B cell (primary cell): ENCODE measurements around the gene LRRC43. TPM values are rescaled to one million over a fixed set of nuclear protein-coding genes. Genes with fewer than 3 reads are reported as not detected.

Experiments
- ATAC-seq: fragments of 200-7000 bp; cut with Tn5 transposase; one replicate; pipeline ENCODE4 v1.10.0; 2021; ENCODE audit warnings: low read depth, mild to moderate bottlenecking, moderate number of reproducible peaks, moderate library complexity
- CTCF ChIA-PET: fragments of 350-600 bp; sonication (Branson Sonifier 250); formaldehyde crosslinking; loops from one replicate; lab custom pipeline; 2021; ENCODE audit warnings: antibody characterized with exemption, inconsistent platforms; lab: Charles Lee
- POLR2A ChIA-PET: fragments of 350-600 bp; sonication (Branson Sonifier 250); formaldehyde crosslinking; loops from one replicate; lab custom pipeline; 2021; ENCODE audit warnings: antibody characterized with exemption; lab: Charles Lee
- DNase-seq: peaks from one replicate; pipeline ENCODE4 v3.0.0; 2013
- H2AFZ ChIP-seq: 2 replicates; pipeline ENCODE4 v1.6.1; 2012; ENCODE audit warnings: mild to moderate bottlenecking, low read depth, low read length; ENCODE audit not compliant: insufficient read depth, poor library complexity, severe bottlenecking
- H3K27ac ChIP-seq, 2 donors: 1 replicate in 1 of 2; 2 replicates in 1 of 2; pipeline ENCODE4 v1.5.1; 2012 to 2013; ENCODE audit warnings: low read length in 2 of 2, mild to moderate bottlenecking in 2 of 2, moderate library complexity in 1 of 2
- H3K27me3 ChIP-seq, 4 experiments: fragments of 200-600 bp in 1 of 4; sonication (generic) in 1 of 4; replicated peaks in 1 of 4; 1 replicate in 2 of 4; 2 replicates in 2 of 4; pipeline versions ENCODE4 v1.6.1 to v1.7.0; 2013 to 2016; ENCODE audit warnings: low read length in 3 of 4, mild to moderate bottlenecking in 2 of 4, mixed read lengths in 1 of 4, moderate library complexity in 1 of 4; ENCODE audit not compliant: insufficient read depth in 4 of 4, control insufficient read depth in 3 of 4; ENCODE audit errors: control extremely low read depth in 1 of 4
- H3K36me3 ChIP-seq, 2 experiments: replicated peaks in 1 of 2; 1 replicate in 1 of 2; 2 replicates in 1 of 2; pipeline versions ENCODE4 v1.6.1 to v1.7.1; 2013; ENCODE audit warnings: low read length in 1 of 2; ENCODE audit not compliant: insufficient read depth in 2 of 2, control insufficient read depth in 1 of 2; ENCODE audit errors: control extremely low read depth in 1 of 2, extremely low read depth in 1 of 2
- H3K4me1 ChIP-seq, 2 donors: fragments of 200-600 bp in 1 of 2; sonication (generic) in 1 of 2; 1 replicate in 1 of 2; 2 replicates in 1 of 2; pipeline versions ENCODE4 v1.5.1 to v1.6.1; 2013 to 2017; ENCODE audit warnings: low read length in 2 of 2; ENCODE audit not compliant: control insufficient read depth in 2 of 2, insufficient read depth in 2 of 2
- H3K4me2 ChIP-seq: replicated peaks from 2 replicates; pipeline ENCODE3; 2012; ENCODE audit warnings: mild to moderate bottlenecking, low read depth, low read length; ENCODE audit not compliant: poor library complexity, severe bottlenecking
- H3K4me3 ChIP-seq, 5 experiments: fragments of 200-600 bp in 1 of 5; sonication (generic) in 1 of 5; 1 replicate in 3 of 5; 2 replicates in 2 of 5; pipeline versions ENCODE4 v1.5.1 to v1.7.0; 2011 to 2016; ENCODE audit warnings: low read length in 4 of 5, mild to moderate bottlenecking in 4 of 5, low read depth in 2 of 5, control low read depth in 1 of 5, moderate library complexity in 1 of 5; ENCODE audit not compliant: insufficient read depth in 1 of 5; ENCODE audit errors: control extremely low read depth in 1 of 5, extremely low read depth in 1 of 5
- H3K79me2 ChIP-seq: fragments of 200-600 bp; sonication (generic); one replicate; pipeline ENCODE4 v1.6.0; 2016; ENCODE audit warnings: low read length; ENCODE audit not compliant: control insufficient read depth, insufficient read depth
- H3K9ac ChIP-seq: fragments of 200-600 bp; sonication (generic); 2 replicates; pipeline ENCODE4 v1.6.1; 2017; ENCODE audit warnings: mild to moderate bottlenecking, low read length, moderate library complexity
- H3K9me3 ChIP-seq, 3 donors: one replicate each; pipeline versions ENCODE4 v1.6.1 to v1.7.1; 2013; ENCODE audit warnings: low read length in 2 of 3; ENCODE audit not compliant: control insufficient read depth in 2 of 3, insufficient read depth in 1 of 3; ENCODE audit errors: control extremely low read depth in 1 of 3
- H4K20me1 ChIP-seq: 2 replicates; pipeline ENCODE4 v1.6.0; 2012; ENCODE audit warnings: mild to moderate bottlenecking, low read length; ENCODE audit not compliant: insufficient read depth, control insufficient read depth, poor library complexity, severe bottlenecking
- H3K27ac Mint-ChIP-seq: one replicate; pipeline ENCODE4 v1.8.0; 2021; ENCODE audit warnings: mixed read lengths
- H3K27me3 Mint-ChIP-seq: one replicate; pipeline ENCODE4 v1.8.0; 2021; ENCODE audit warnings: mixed read lengths
- H3K4me1 Mint-ChIP-seq: one replicate; pipeline ENCODE4 v1.8.0; 2021; ENCODE audit warnings: mixed read lengths
- H3K4me3 Mint-ChIP-seq: one replicate; pipeline ENCODE4 v1.8.0; 2021; ENCODE audit warnings: mixed read lengths
- H3K9me3 Mint-ChIP-seq: one replicate; pipeline ENCODE4 v1.8.0; 2022; ENCODE audit warnings: mixed read lengths; ENCODE audit not compliant: insufficient read depth
- CTCF ChIP-seq: fragments of 200-600 bp; IDR thresholded peaks from one replicate; pipeline ENCODE4 v1.8.0; 2022; ENCODE audit warnings: antibody characterized with exemption, mild to moderate bottlenecking
- EZH2 ChIP-seq: IDR thresholded peaks from 2 replicates; pipeline ENCODE4 v1.6.1; 2012; ENCODE audit warnings: borderline replicate concordance, low read depth, mild to moderate bottlenecking, moderate library complexity, low read length; ENCODE audit not compliant: insufficient read depth, poor library complexity, severe bottlenecking
- WGBS: methylation state at CpG from one replicate; pipeline ENCODE4 v1.1.5; 2013; ENCODE audit warnings: missing lambda C conversion rate; ENCODE audit not compliant: insufficient coverage; 5-methylcytosine and 5-hydroxymethylcytosine counted together
- intact Hi-C: fragments of 100-400 bp; cut with micrococcal nuclease; formaldehyde crosslinking; loops from one replicate; pipeline ENCODE4 v1.10.0; 2022
- polyA plus RNA-seq: library from polyadenylated mRNA; depleted of rRNA; stranded (reverse); fragments of >200 nt; gene quantifications from 2 replicates; pipeline ENCODE4 v1.2.3, GENCODE V29; 2012
- total RNA-seq, 2 donors: library from RNA; stranded (reverse); fragments of 120-200 nt in 1 of 2; gene quantifications; 1 replicate in 1 of 2; 2 replicates in 1 of 2; pipeline versions ENCODE4 v1.2.3 to v1.2.4, GENCODE V29; 2013 to 2022

LRRC43 gene
- total and polyA plus RNA-seq, 2 donors (not counting 1 experiment from before 2014, with no cell fraction given) = not detected

- peaks cover 0 to 3% (median 0%) of the 10 kb centered on the region in 3 donors for H3K9me3 ChIP-seq
- H3K4me1 ChIP-seq = peaks cover 12 to 14% of the 10 kb centered on the region in 2 donors
- ATAC-seq = no peak
- H3K36me3 ChIP-seq = peaks cover 0 to 41% of the 10 kb centered on the region in 2 experiments
- ChIA-PET POLR2A (no interaction called here), CTCF (no interaction called here)
- no peak overlapping the region for H3K4me2 ChIP-seq
- intact Hi-C loops = no loop called here
- H3K9ac ChIP-seq = no peak overlapping the region
- H3K4me1 Mint-ChIP-seq = peaks cover 12% of the 10 kb centered on the region
- no peak overlapping the region for H2AFZ ChIP-seq
- peaks cover 11% of the 10 kb centered on the region for H3K27me3 Mint-ChIP-seq
- no peaks in the 10 kb centered on the region for H3K9me3 Mint-ChIP-seq
- H3K27ac ChIP-seq = no peak overlapping the region
- no peak overlapping the region for H3K4me3 Mint-ChIP-seq
- WGBS = 100% methylated on average over 2 of the region's 8 CpGs
- DNase-seq = no peak
- H3K79me2 ChIP-seq = no peaks in the 10 kb centered on the region
- H3K27ac Mint-ChIP-seq = no peak overlapping the region
- no peaks in the 10 kb centered on the region for H4K20me1 ChIP-seq
- peaks cover 0 to 25% (median 8%) of the 10 kb centered on the region in 4 experiments for H3K27me3 ChIP-seq
- no peak overlapping the region for H3K4me3 ChIP-seq
- no peak for TF ChIP-seq CTCF
- TF ChIP-seq EZH2 = no peak
Measured at GRCh38 chr12:122207391-122207790, 24.5 kb downstream of the LRRC43 start.

- DNase-seq (no peak), ATAC-seq (no peak)
- Histone ChIP-seq H3K27ac (no peak overlapping the region), H3K27me3 (peaks cover 0 to 16% (median 4%) of the 10 kb centered on the region in 4 experiments), H3K4me3 (no peak overlapping the region), H3K9me3 (no peaks in the 10 kb centered on the region), H2AFZ (no peak overlapping the region), H4K20me1 (no peaks in the 10 kb centered on the region), H3K4me2 (no peak overlapping the region), H3K36me3 (peaks cover 0 to 49% of the 10 kb centered on the region in 2 experiments), H3K9ac (no peak overlapping the region), H3K4me1 (peaks cover 4 to 6% of the 10 kb centered on the region in 2 donors), H3K79me2 (no peaks in the 10 kb centered on the region)
- ChIA-PET CTCF (no interaction called here), POLR2A (no interaction called here)
- Mint-ChIP-seq H3K9me3 (no peaks in the 10 kb centered on the region), H3K4me3 (no peak overlapping the region), H3K27ac (no peak overlapping the region), H3K27me3 (peaks cover 9% of the 10 kb centered on the region), H3K4me1 (peaks cover 9% of the 10 kb centered on the region)
- intact Hi-C loops = no loop called here
- 97% methylated on average over 18 of the region's 18 CpGs for WGBS
- TF ChIP-seq EZH2 (no peak), CTCF (no peak)
Measured at GRCh38 chr12:122208073-122208820, 25.3 kb downstream of the LRRC43 start.
